Smooth muscle cell (in vitro differentiated cells): Measurements from ENCODE around the gene CDH24. TPM values are rescaled to one million over a fixed set of nuclear protein-coding genes. Genes with fewer than 3 reads are reported as not detected.
A peak's percentile ranks its signal among the peaks of the same experiment; 100 is the strongest.

Experiments
- DNase-seq: peaks from one replicate; lab custom pipeline; 2025; ENCODE audit not compliant: unreplicated experiment; lab: John Stamatoyannopoulos, UW
- H2AFZ ChIP-seq: fragments of 200-600 bp; sonication (generic); 2 replicates; pipeline ENCODE4 v1.6.0; 2016; ENCODE audit warnings: antibody characterized with exemption, low read depth, mild to moderate bottlenecking
- H3F3A ChIP-seq: fragments of 200-600 bp; sonication (generic); 2 replicates; pipeline ENCODE4 v1.6.0; 2017; ENCODE audit warnings: antibody characterized with exemption, low read depth
- H3K27ac ChIP-seq: fragments of 200-600 bp; sonication (generic); 2 replicates; pipeline ENCODE4 v1.5.1; 2016; ENCODE audit warnings: low read depth, mild to moderate bottlenecking
- H3K27me3 ChIP-seq: fragments of 200-600 bp; sonication (generic); 2 replicates; pipeline ENCODE4 v1.6.1; 2016; ENCODE audit warnings: low read depth, mild to moderate bottlenecking
- H3K36me3 ChIP-seq: fragments of 200-600 bp; sonication (generic); 2 replicates; pipeline ENCODE4 v1.5.1; 2016; ENCODE audit warnings: low read depth
- H3K4me1 ChIP-seq: fragments of 200-600 bp; sonication (generic); 2 replicates; pipeline ENCODE4 v1.5.1; 2016; ENCODE audit warnings: low read depth
- H3K4me2 ChIP-seq: fragments of 200-600 bp; sonication (generic); 2 replicates; pipeline ENCODE4 v1.6.0; 2016; ENCODE audit warnings: mild to moderate bottlenecking
- H3K4me3 ChIP-seq: fragments of 200-600 bp; sonication (generic); 2 replicates; pipeline ENCODE4 v1.5.1; 2016; ENCODE audit warnings: mild to moderate bottlenecking
- H3K79me2 ChIP-seq: fragments of 200-600 bp; sonication (generic); 2 replicates; pipeline ENCODE4 v1.6.0; 2016; ENCODE audit warnings: low read depth, mild to moderate bottlenecking
- H3K9ac ChIP-seq: fragments of 200-600 bp; sonication (generic); 2 replicates; pipeline ENCODE4 v1.6.0; 2016; ENCODE audit warnings: low read depth
- H3K9me3 ChIP-seq: fragments of 200-600 bp; sonication (generic); replicated peaks from 2 replicates; pipeline ENCODE4 v1.5.1; 2016; ENCODE audit warnings: low read depth
- H4K20me1 ChIP-seq: fragments of 200-600 bp; sonication (generic); 2 replicates; pipeline ENCODE4 v1.6.0; 2016; ENCODE audit warnings: low read depth
- CTCF ChIP-seq: fragments of 200-600 bp; sonication (generic); IDR thresholded peaks from 2 replicates; pipeline ENCODE4 v1.5.1; 2017; ENCODE audit warnings: borderline replicate concordance, mild to moderate bottlenecking, antibody characterized with exemption; ENCODE audit not compliant: insufficient read depth, poor library complexity, severe bottlenecking
- WGBS: methylation state at CpG from one replicate; pipeline ENCODE4 v1.1.7; 2016; ENCODE audit warnings: low lambda C conversion rate; 5-methylcytosine and 5-hydroxymethylcytosine counted together
- polyA plus RNA-seq: library from polyadenylated mRNA; unstranded; fragments of >200 nt; fragmentation: Nextera tagmentation; extraction: Ambion mirVana; gene quantifications from 2 replicates; pipeline ENCODE4 v1.2.1, GENCODE V29; 2016
- total RNA-seq: library from RNA; depleted of rRNA; stranded (reverse); fragments of >200 nt; gene quantifications from 2 replicates; pipeline ENCODE4 v1.2.3, GENCODE V29; 2014

The CDH24 gene
- total and polyA plus RNA-seq, 2 experiments from 2014 or later: 5.5 to 6.9 TPM

GRCh38 chr14:23099212-23099861 lies 42.0 kb upstream of the CDH24 start:
- Histone ChIP-seq H4K20me1 (peaks cover 30% of the 10 kb centered on the region), H3K4me3 (no peak overlapping the region), H3K79me2 (peaks cover 33% of the 10 kb centered on the region), H3K9me3 (no peaks in the 10 kb centered on the region), H3K4me2 (no peak overlapping the region), H3K9ac (no peak overlapping the region), H2AFZ (no peak overlapping the region), H3K27me3 (no peaks in the 10 kb centered on the region), H3K36me3 (peaks cover 5% of the 10 kb centered on the region), H3K27ac (no peak overlapping the region), H3K4me1 (no peaks in the 10 kb centered on the region), H3F3A (no peaks in the 10 kb centered on the region)
- no peak for DNase-seq
- WGBS: 97% methylated on average over 10 of the region's 10 CpGs
- TF ChIP-seq CTCF: no peak

- Histone ChIP-seq H3F3A (no peaks in the 10 kb centered on the region), H3K36me3 (peaks cover 5% of the 10 kb centered on the region), H3K4me3 (no peak overlapping the region), H2AFZ (no peak overlapping the region), H3K79me2 (peaks cover 49% of the 10 kb centered on the region), H4K20me1 (peaks cover 46% of the 10 kb centered on the region), H3K27me3 (no peaks in the 10 kb centered on the region), H3K9ac (no peak overlapping the region), H3K4me2 (no peak overlapping the region), H3K9me3 (no peaks in the 10 kb centered on the region), H3K27ac (no peak overlapping the region), H3K4me1 (peaks cover 12% of the 10 kb centered on the region)
- TF ChIP-seq CTCF: no peak
- 94% methylated on average over 7 of the region's 7 CpGs for WGBS
- no peak for DNase-seq
Observed at GRCh38 chr14:23097786-23098185, 40.5 kb upstream of the CDH24 start.

GRCh38 chr14:23095196-23096108 lies 38.1 kb upstream of the CDH24 start, which contains the start of gene C14orf119:
TSS of gene C14orf119 (plus strand) at chr14:23095505. CDS start at chr14:23097659, 2,154 bp downstream.
- DNase-seq: no peak
- peaks cover 71% of the 10 kb centered on the region for H3K79me2 ChIP-seq
- H2AFZ ChIP-seq: peak within 1 kb of the TSS; percentile 87
- no peaks in the 10 kb centered on the region for H3F3A ChIP-seq
- peaks cover 14% of the 10 kb centered on the region for H3K4me1 ChIP-seq
- H3K4me3 ChIP-seq: peak within 1 kb of the TSS; percentile 82
- no peak for TF ChIP-seq CTCF
- WGBS: under 1% methylated on average over 46 of the region's 46 CpGs
- H4K20me1 ChIP-seq: peaks cover 66% of the 10 kb centered on the region
- peaks cover 5% of the 10 kb centered on the region for H3K36me3 ChIP-seq
- H3K9me3 ChIP-seq: no peaks in the 10 kb centered on the region
- H3K27ac ChIP-seq: peak within 1 kb of the TSS; percentile 96
- peak within 1 kb of the TSS; percentile 90 for H3K4me2 ChIP-seq
- peak within 1 kb of the TSS; percentile 98 for H3K9ac ChIP-seq
- no peaks in the 10 kb centered on the region for H3K27me3 ChIP-seq
